GM21447 (cell line): ENCODE results near the gene KRT36.

Source experiments
- ATAC-seq: cut with Tn5 transposase; IDR thresholded peaks from one replicate; pipeline ENCODE4 v1.9.1; 2021; ENCODE audit not compliant: unreplicated experiment

The KRT36 gene

GRCh38 chr17:41504246-41504977 lies 14.7 kb upstream of the KRT36 start:
- no peak for ATAC-seq

- ATAC-seq, result no peak
Observed at GRCh38 chr17:41503202-41503601, 13.5 kb upstream of the KRT36 start.

- no peak for ATAC-seq
Observed at GRCh38 chr17:41500131-41500911, 10.6 kb upstream of the KRT36 start.

GRCh38 chr17:41499714-41500113 lies 10.0 kb upstream of the KRT36 start:
- no peak for ATAC-seq

- no peak for ATAC-seq
Observed at GRCh38 chr17:41498276-41498675, 8.6 kb upstream of the KRT36 start.

- no peak for ATAC-seq
Observed at GRCh38 chr17:41496803-41497484, 7.2 kb upstream of the KRT36 start.

- no peak for ATAC-seq
Observed at GRCh38 chr17:41494524-41494923, 4.8 kb upstream of the KRT36 start.

- no peak for ATAC-seq
Observed at GRCh38 chr17:41492771-41493170, 3.1 kb upstream of the KRT36 start.

GRCh38 chr17:41492351-41492750 lies 2.6 kb upstream of the KRT36 start:
- no peak for ATAC-seq

GRCh38 chr17:41491476-41491875 lies 1.8 kb upstream of the KRT36 start:
- no peak for ATAC-seq

GRCh38 chr17:41490000-41490990 lies 585 bp upstream of the KRT36 start:
- ATAC-seq, result no peak

GRCh38 chr17:41486809-41487530 lies 2.7 kb downstream of the KRT36 start:
- no peak for ATAC-seq

GRCh38 chr17:41486316-41486715 lies 3.4 kb downstream of the KRT36 start:
- ATAC-seq, result no peak

- no peak for ATAC-seq
Observed at GRCh38 chr17:41484920-41485904, 4.5 kb downstream of the KRT36 start.

- ATAC-seq, result no peak
Observed at GRCh38 chr17:41483991-41484826, 5.5 kb downstream of the KRT36 start.

GRCh38 chr17:41483531-41483930 lies 6.2 kb downstream of the KRT36 start:
- no peak for ATAC-seq

GRCh38 chr17:41481036-41481435 lies 8.7 kb downstream of the KRT36 start, which contains the start of gene KRT35:
Gene KRT35, minus strand, starts transcription at chr17:41481151. Its CDS starts 54 bp downstream, at chr17:41481097.
- no peak for ATAC-seq

GRCh38 chr17:41480581-41480980 lies 9.1 kb downstream of the KRT36 start:
- ATAC-seq, result no peak
